HL-60 (cell line): ENCODE measurements around the gene SHISA6.

Source experiments
- DNase-seq, 2 experiments: peaks; one replicate each; pipeline ENCODE4 v3.0.0-alpha.2; 2010 to 2020; ENCODE audit warnings: low read depth in 1 of 2, low spot score in 1 of 2
- H3K27ac ChIP-seq: fragments of 250-450 bp; sonication (Bioruptor Pico); replicated peaks from 2 replicates; pipeline ENCODE4 v1.5.1; 2020; ENCODE audit warnings: mild to moderate bottlenecking, moderate library complexity
- H3K27me3 ChIP-seq: fragments of 250-450 bp; sonication (Bioruptor Pico); 2 replicates; pipeline ENCODE4 v1.5.1; 2021; ENCODE audit warnings: mild to moderate bottlenecking, moderate library complexity; ENCODE audit not compliant: insufficient read depth, poor library complexity, severe bottlenecking
- H3K4me3 ChIP-seq: replicated peaks from 2 replicates; pipeline ENCODE4 v1.5.1; 2011; ENCODE audit warnings: mild to moderate bottlenecking, control low read depth, low read length; ENCODE audit not compliant: insufficient read depth
- GABPA ChIP-seq: IDR thresholded peaks from 2 replicates; pipeline ENCODE4 v1.6.1; 2012; ENCODE audit warnings: low read depth
- POLR2AphosphoS5 ChIP-seq: IDR thresholded peaks from 2 replicates; pipeline ENCODE4 v1.6.1; 2012; ENCODE audit warnings: low read depth
- SPI1 ChIP-seq: IDR thresholded peaks from 2 replicates; pipeline ENCODE4 v1.6.1; 2012; ENCODE audit warnings: low read depth, mild to moderate bottlenecking, borderline replicate concordance
- TF ChIP-seq, protein P1 (sequence below): IDR thresholded peaks from 2 replicates; pipeline ENCODE4 v1.6.1; 2012; ENCODE audit warnings: low read depth; ENCODE audit not compliant: insufficient replicate concordance
- TF ChIP-seq, protein P2 (sequence below): IDR thresholded peaks from one replicate; pipeline ENCODE4 v1.5.1; 2011; ENCODE audit warnings: low read length, control low read depth, inconsistent platforms; ENCODE audit not compliant: insufficient read depth

SHISA6 gene

DNA sequence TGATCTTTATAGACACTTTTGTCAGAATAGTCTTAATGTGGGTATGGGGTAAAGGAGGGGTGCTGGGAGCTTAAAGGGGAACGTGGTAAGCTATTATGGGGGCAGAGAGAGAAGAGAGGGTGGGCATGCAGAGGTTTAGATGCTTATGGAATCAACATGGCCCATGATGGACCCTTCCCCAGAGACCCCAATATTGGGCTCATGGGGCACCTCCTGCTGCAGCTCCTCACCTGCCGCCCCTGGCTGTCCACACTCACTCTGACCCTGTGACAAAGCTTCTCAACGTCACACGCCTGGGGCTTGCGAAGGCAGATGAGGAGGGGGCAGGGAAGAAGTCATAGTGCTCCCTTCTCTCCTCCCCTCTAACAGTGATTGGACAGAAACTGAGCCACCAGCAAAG lies 95.3 kb downstream of the SHISA6 start:
- Histone ChIP-seq H3K4me3 (no peak overlapping the region), H3K27me3 (no peaks in the 10 kb centered on the region), H3K27ac (no peak overlapping the region)
- TF ChIP-seq, protein P1, sequence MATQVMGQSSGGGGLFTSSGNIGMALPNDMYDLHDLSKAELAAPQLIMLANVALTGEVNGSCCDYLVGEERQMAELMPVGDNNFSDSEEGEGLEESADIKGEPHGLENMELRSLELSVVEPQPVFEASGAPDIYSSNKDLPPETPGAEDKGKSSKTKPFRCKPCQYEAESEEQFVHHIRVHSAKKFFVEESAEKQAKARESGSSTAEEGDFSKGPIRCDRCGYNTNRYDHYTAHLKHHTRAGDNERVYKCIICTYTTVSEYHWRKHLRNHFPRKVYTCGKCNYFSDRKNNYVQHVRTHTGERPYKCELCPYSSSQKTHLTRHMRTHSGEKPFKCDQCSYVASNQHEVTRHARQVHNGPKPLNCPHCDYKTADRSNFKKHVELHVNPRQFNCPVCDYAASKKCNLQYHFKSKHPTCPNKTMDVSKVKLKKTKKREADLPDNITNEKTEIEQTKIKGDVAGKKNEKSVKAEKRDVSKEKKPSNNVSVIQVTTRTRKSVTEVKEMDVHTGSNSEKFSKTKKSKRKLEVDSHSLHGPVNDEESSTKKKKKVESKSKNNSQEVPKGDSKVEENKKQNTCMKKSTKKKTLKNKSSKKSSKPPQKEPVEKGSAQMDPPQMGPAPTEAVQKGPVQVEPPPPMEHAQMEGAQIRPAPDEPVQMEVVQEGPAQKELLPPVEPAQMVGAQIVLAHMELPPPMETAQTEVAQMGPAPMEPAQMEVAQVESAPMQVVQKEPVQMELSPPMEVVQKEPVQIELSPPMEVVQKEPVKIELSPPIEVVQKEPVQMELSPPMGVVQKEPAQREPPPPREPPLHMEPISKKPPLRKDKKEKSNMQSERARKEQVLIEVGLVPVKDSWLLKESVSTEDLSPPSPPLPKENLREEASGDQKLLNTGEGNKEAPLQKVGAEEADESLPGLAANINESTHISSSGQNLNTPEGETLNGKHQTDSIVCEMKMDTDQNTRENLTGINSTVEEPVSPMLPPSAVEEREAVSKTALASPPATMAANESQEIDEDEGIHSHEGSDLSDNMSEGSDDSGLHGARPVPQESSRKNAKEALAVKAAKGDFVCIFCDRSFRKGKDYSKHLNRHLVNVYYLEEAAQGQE: no peak
- TF ChIP-seq, protein P2, sequence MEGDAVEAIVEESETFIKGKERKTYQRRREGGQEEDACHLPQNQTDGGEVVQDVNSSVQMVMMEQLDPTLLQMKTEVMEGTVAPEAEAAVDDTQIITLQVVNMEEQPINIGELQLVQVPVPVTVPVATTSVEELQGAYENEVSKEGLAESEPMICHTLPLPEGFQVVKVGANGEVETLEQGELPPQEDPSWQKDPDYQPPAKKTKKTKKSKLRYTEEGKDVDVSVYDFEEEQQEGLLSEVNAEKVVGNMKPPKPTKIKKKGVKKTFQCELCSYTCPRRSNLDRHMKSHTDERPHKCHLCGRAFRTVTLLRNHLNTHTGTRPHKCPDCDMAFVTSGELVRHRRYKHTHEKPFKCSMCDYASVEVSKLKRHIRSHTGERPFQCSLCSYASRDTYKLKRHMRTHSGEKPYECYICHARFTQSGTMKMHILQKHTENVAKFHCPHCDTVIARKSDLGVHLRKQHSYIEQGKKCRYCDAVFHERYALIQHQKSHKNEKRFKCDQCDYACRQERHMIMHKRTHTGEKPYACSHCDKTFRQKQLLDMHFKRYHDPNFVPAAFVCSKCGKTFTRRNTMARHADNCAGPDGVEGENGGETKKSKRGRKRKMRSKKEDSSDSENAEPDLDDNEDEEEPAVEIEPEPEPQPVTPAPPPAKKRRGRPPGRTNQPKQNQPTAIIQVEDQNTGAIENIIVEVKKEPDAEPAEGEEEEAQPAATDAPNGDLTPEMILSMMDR: no peak
- TF ChIP-seq GABPA (no peak), SPI1 (no peak), POLR2AphosphoS5 (no peak)
- no peak for DNase-seq

DNA sequence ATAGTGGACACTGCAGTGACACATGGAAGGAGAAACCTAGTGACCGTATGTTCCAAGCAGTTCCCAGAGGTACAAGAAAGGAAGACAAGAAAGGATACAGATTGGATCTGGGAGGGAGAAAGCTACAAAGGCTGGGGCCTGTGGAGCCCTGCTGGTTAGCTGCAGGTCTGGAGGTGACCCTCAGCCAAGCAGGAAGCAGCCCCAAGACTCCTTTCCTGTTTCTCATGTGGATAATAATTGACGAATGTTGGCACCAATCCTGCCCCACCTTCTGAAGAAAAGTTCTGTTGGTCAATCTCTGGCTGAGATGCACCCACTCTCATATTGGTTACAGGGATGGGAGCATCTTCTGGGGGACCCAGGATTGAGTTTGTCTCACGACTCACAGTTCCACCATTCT lies 99.8 kb downstream of the SHISA6 start:
- H3K27me3 ChIP-seq: no peaks in the 10 kb centered on the region
- H3K27ac ChIP-seq: no peak overlapping the region
- no peak for DNase-seq
- TF ChIP-seq, protein P1: no peak
- TF ChIP-seq POLR2AphosphoS5 (no peak), SPI1 (no peak), GABPA (no peak)
- TF ChIP-seq, protein P2: no peak
- H3K4me3 ChIP-seq: no peak overlapping the region

DNA sequence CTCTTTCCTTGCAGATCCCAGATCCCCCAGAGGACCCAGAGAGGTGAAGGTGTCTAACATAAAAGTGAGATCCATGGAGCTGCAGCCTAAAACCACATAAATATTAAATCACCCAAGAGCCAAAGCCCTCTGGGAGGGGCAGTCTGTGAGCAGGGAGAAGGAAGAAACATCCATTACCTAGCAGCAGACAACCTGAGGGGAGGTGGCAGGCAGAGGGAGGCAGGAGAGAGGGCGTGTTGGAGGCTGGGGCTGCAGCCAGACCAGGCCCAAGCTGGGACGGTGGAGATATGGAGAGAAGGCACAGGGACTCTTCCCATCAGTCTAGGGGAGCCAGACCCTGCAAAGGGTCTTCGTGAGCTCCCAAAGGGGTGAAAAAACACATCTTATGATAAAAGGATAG lies 101.1 kb downstream of the SHISA6 start:
- Histone ChIP-seq H3K27me3 (no peaks in the 10 kb centered on the region), H3K27ac (no peak overlapping the region), H3K4me3 (no peak overlapping the region)
- TF ChIP-seq SPI1 (no peak), GABPA (no peak), POLR2AphosphoS5 (no peak)
- TF ChIP-seq, protein P1: no peak
- TF ChIP-seq, protein P2: no peak
- no peak for DNase-seq
